NT2/D1 (cell line): Measurements from ENCODE around the gene MERTK.
"Not testable (repeated sequence)": the region's sequence is repeated elsewhere in the genome, so short reads cannot be mapped to it uniquely, and the experiment has no call there.

Source experiments
- SUZ12 ChIP-seq: IDR thresholded peaks from 2 replicates; pipeline ENCODE4 v1.6.1; 2011; ENCODE audit not compliant: insufficient read length, insufficient read depth; ENCODE audit errors: extremely low read depth
- YY1 ChIP-seq: IDR thresholded peaks from 2 replicates; pipeline ENCODE4 v1.6.1; 2011; ENCODE audit not compliant: insufficient read length, insufficient read depth
- ZNF274 ChIP-seq: IDR thresholded peaks from 2 replicates; pipeline ENCODE4 v1.6.1; 2011; ENCODE audit warnings: mild to moderate bottlenecking, low read depth, low read length

- TF ChIP-seq SUZ12, ZNF274, YY1: not testable (repeated sequence)
Measured at GRCh38 chr2:111911295-111911977, 13.0 kb downstream of the MERTK start.
